NCI-H146 treated with DMSO at 0.1 percent for 48 hours (cell line): ENCODE measurements around the gene CHCHD3.

ENCODE experiments used
- DNase-seq: peaks from one replicate; lab custom pipeline; 2025; ENCODE audit not compliant: unreplicated experiment; lab: John Stamatoyannopoulos, UW

CHCHD3 gene

DNA sequence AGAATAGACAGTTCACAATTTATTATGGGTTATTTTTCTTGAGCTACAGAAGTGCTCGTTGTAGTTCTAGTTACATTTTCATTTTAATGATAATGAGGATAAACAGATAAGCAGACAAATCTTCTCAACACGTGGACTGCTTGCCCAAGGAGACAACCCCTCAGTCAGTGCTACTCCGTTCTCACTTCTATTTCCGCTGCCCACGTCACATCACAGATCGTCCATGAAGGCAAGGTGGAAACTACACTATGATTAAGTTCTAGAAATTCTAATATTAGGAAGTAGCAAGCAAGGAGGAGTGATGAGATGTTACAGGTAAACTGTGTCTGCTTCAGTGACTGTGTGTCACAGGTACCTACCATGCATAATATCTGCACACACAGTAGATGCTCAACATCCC is 210.5 kb downstream of the CHCHD3 start:
- no peak for DNase-seq

DNA sequence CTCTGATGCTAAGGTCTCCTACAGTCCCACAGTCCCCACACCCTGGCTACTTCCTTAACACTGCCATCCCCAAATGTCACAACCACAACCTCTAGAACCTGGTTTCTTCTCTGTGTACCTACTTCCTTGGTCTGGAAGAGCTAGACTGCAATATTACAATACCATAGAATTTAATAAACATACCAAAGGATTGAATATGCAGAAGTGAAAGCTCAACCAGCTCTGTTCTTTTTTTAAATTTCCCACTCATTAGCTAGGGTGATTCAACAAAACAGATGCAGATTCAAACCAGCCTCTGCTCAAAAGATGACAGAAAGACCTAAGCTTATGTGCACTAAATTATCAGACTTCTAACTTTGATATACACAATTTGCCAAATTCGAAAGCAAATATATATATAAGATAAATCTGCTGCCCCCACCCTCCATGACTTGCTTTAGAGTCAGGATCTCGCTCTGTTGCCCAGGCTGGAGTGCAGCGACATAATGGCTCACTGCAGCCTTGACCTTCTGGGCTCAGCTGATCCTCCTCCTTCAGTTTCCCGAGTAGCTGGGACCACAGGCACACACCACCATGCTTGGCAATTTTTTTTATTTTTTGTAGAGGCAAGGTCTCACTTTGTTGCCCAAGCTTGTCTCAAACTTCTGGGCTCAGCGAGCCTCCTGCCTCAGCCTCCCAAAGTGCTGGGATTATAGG is 212.6 kb downstream of the CHCHD3 start:
- DNase-seq: no peak

DNA sequence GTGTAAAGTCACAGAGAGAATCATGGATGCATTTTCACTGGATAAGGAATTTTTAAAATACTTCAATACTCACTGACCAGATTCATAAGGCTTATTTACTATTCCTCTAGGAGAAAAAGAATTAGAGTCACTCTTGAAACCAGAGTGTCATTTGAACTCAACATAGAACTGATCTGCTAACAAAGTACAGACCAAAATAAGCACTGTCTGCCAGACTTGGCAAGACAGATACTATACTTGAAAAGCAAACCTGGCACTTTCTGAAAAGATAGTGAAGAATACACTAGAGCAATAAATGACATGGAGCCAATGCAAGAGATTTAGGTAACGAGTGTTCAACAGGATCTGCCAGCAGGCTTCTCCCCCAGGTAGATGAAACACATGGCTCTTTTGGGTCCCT is 215.3 kb downstream of the CHCHD3 start:
- no peak for DNase-seq

DNA sequence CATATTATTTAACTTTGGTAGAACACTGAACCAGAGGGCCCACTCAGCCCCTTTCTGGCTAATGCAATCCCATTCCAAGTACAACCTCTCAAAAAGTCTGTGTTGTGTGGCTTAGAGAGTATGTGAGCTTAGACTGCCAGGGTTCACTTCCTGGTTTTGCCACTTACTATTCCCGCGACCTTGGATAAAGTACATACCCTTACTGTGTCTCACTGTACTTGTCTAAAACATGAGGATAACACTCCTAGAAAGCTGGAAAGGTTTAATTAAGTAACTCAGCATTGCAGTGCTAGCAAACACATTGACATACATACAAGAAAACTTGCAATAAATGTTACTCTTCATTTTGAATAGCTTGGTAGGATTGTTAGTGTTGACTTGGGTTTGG is 215.8 kb downstream of the CHCHD3 start:
- no peak for DNase-seq

DNA sequence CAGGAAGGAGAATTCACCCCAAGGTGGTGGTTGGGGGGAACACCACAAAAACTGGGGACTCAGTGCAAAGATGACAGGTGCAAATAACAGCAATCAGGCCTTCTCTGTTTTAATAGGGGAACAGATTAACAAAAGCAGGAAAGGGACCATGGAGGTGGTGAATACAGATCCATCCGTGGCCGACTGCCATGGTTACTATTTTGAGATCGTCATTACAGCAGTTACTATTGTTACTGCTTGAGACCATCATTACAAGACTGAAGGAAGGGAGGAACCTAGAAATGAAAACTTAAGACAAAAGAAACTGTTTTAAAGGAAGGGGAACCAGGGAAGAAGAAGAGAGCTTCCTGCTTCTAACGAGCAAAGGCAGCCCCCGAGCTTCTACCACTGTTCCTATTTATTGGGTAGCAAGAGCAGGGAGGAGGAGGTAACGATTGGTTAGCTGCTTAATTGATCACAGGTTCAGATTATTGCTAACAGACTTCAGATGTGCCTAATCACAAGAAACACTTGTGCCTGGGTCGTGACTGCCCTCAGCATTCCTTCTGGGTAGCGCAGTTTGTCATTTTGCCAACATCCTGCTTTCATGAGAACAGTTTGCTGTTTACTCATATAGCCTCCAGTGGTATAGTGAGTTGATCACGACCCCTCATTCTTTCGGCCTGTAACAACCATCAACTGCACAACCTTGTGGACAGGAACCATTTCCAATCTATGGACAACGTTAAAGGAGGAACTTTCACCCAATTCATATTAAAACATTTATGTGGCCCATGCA is 216.3 kb downstream of the CHCHD3 start:
- DNase-seq: no peak

DNA sequence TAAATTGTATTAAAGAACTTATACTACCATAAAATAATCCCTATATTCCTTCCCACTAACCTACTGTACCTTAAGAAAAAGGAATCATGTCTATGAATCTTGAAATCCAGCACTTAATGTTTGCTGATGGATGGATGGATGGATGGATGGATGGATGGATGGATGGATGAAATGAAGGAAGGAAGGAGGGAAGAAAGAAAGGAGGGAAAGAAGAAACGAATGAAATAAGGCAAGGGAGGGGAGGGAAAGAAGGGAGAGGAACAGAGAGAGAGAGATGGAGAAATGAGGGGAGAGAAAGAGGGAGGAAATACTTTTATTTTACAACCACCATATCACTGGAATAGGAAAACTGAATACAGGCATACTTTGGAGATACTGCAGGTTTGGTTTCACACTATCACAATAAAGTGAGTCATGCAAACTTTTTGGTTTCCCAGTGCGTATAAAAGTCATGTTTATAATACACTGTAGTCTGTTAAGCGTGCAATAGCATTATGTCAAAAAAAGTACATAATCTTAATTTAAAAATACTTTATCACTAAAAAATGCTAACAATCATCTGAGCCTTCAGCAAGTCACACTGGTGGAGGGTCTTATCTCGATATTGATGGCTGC is 219.8 kb downstream of the CHCHD3 start:
- DNase-seq: no peak

DNA sequence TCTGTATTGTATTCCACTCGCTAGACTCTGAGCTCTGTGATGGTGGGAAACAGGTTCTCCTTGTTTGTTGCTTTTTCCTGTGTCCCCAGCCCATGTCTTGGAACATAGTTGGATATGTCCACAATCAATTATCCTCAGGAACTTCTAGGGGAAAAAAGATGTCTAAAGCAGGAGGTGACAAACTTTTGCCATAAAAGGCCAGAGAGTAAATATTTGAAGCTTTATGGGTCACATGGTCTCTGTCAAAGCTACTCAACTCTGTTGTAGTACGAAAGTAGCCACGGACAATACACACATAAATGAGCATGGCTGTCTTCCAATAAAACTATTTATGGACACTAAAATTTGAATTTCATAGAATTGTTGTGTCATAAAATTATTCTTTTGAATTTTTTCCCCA is 220.5 kb downstream of the CHCHD3 start:
- no peak for DNase-seq

DNA sequence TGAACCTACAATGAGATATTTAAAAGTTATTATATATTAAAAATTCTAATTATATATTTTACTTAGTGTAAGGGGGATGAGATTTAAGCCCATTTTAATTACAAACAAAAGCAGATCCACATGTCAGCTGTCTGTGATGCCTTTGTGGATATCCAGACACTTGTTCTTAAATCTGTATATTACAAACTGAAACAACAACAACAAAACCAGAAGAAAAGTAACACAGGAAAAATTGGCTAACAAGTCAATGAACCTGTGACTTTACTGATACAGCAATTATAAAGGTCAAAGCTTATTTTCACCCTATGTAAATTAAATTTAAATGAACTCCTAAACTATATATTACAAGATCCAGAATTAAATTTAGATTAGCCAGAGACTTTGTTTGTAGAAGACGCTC is 222.7 kb downstream of the CHCHD3 start:
- no peak for DNase-seq

DNA sequence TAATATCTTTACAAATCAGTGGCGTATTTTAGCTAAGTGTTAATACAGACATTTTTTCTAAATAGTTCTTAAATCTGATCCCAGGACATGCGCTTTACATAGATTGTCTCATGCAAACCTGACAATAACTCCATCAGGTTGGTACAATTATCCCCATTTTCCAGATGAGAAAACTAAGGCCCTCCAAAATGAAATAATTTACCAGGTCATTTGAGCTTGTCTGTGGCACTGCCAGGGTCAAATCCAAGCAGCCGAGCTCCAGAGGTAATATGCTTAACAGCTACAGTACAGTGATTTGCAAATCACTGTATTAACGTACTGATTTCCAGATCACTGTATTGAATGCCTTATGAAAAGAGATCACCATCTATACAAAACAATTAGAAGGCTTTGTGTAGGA is 223.1 kb downstream of the CHCHD3 start:
- no peak for DNase-seq

DNA sequence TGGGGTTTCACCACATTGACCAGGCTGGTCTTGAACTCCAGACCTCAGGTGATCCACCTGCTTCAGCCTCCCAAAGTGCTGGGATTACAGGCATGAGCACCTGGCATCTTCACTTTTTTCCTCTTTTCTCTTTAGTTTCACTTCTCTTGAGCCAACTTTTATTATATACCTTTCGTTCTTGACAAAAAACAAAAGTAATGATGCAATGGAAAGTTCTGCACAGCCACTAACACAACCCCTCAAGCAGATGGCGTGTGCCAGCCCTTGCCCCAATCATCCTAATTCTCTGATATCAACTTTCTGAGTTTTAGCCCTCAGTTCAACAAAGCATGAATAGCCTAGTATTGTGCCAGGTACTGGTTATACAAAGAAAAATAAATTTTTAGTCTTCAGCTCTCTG is 223.6 kb downstream of the CHCHD3 start:
- no peak for DNase-seq

DNA sequence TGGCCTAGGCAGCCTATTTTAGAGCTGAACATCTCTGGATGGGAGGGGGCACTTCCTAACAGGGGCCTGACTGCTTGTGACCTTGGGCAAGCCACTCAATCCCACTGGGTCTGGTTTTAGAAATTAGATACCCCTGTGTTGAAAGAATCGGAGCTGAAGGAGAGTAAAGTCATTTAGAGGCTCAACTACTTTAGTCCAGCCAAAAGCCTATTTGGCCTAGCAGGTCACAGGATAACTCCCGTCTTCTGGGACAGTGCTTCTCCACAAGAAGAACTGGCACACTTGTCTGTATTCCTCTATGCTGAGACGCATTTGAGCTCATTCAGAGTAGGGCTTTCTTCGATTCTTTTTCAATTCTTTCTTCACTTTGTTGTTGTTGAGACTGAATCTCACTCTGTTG is 224.2 kb downstream of the CHCHD3 start:
- no peak for DNase-seq

DNA sequence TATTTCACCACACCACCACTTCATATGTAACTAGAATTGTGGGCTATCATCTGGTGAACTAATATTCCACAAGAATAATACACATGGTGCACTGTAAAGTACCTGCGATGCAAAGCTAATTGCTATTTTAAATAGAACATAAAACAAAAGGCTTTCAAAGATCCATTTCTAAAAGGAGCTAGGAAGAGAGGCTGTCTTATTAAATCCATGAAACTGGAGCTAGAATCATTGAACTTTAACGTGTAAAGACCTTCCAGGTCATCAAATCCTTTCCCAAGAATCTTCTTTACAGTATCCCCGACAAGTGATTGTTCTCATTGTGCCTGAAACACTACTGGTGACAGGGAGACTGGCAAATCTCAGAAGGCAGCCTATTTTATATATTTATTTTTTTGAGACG is 224.9 kb downstream of the CHCHD3 start:
- no peak for DNase-seq

DNA sequence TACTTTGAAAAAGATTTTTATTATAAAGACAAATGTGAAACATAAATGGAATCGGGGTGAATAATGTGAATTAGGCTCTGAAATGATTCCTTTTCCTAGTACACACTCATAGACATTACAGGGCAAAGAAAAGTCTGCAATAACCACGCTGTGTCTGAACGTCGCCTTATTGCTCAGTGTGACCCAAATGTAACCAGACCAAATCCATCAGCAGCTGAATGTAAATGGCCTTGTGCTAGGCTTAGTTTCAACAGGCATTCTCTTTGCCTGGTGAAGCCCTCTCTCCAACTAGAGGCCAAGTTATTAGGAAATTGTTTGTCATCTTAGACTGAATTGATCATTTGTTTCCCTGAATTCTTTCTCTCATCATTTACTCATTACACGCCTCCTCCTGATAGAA is 225.5 kb downstream of the CHCHD3 start:
- no peak for DNase-seq

DNA sequence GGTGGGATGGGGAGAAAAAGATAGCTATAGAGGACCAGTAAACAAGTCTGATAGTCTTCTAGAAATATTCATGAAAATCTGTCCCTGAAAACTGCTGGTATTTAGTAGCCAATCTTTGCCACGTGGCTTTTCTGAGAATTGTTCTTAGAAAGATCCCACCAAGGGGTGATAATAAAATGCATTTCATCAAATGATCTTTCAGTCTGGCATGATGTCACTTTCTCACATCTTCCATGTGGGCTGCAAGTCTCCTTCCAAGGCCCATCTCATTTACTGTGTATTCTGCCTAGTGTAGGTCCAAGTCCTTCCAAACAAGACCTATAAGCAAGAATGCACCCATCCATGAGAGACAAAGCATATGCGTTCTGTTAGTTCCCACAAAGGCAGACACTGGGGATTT is 226.0 kb downstream of the CHCHD3 start:
- DNase-seq: no peak

DNA sequence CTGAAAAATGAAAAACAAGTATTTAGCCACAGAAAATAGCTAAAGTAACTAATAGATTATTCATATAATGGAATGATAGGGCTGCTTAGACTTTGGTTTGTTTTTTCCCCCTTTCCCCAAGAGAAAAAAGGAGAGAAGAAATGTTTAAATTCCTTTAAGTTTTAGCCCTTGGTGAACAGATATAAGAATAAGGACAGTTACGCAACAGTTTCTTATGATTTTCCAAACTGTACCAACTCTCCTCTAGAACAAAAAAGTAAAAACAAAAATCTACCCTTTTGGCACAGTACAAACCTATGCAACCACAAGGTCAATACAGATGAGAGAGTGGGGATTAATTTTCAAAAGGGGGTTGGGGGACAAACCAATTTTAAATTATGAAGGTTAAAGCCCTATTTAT is 227.7 kb downstream of the CHCHD3 start:
- DNase-seq: no peak

DNA sequence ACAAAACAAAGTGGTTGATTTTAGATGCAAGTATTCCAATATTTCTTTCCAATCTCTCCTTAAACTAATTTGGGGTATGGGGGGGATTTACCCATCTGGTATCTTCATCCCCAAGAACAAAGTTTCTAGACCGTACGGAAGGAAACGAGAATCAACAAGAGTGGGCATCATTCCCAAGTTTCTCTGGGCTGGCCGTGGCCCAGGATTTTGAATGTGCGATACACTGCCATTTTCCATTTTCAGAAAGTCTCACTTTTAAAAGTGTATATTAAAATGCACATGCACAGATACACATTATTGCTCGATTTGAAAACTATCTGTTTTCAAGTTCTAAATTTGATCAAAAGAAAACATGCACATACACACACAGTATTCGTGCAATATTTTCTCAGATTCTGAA is 234.5 kb downstream of the CHCHD3 start:
- no peak for DNase-seq

DNA sequence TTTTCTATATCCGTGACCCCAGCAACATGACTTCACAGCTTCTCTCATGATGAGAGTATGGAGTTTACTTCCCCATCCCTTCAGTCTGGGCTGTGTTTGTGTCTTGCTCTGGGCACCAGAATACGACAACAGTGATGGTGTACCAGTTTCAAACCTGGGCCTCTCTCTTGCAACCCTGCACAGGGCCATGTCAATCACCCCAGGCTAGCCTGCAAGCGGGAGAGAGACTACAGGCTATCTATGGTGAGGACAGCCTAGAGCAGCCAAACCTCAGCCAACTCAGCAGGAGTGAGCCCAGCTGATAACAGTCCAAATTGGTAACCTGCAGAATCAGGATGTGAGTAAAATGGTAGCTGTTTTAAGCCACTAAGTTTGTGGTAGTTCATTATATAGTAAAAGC is 235.8 kb downstream of the CHCHD3 start:
- DNase-seq: no peak

DNA sequence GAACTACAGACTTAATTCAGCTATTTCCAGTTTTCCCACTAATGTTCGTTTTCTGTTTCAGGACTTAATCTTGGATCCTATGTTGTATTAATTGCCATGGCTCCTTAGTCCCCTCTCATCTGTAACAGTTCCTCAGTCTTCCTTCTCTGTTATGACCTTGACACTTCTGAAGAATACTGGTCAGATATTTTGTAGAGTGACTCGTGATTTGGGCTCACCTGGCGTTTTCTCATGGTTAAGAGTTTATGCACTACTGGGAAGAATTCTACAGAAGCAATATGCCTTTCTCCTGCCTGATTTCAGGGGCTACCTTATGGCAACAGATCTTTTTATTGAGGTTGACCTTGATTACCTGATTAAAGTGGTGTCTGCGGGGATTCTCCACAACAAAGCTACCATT is 239.4 kb downstream of the CHCHD3 start:
- DNase-seq: no peak

DNA sequence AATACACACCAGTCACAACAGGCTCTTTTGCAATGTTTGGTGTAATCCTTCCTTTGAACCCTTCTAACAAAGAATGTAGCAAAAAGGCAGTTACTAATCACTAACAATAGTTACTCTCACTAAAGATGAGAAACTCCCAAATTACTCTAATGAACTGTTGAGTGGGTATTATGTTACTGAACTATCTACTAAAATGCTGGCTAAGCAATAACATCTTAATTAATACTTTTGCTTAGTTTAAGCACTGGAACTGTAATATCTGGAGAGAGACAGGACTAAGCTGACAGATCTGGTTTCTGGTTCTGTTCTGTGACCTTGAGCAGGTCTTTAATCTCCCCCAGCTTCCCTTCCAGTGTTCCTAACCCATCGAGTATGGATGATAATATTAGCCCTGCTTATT is 241.7 kb downstream of the CHCHD3 start:
- no peak for DNase-seq

DNA sequence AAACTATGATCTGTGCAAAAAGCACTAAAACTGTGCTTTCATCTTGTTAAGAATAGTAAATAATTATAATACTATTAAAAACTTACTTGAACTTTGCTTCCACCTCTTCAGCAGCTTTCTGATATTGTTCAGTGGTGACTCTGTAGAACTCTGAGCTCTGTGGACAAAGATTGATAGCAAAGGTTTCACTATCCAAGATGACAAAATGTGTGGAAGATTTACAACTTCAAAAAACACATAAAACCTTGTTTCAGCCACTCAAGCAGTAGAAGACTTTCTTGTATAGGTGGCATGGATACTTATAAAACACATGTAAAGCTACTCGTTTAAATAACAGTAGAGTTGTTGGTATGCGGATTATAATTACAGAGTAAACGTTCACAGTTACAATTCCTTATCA is 243.6 kb downstream of the CHCHD3 start:
- no peak for DNase-seq

DNA sequence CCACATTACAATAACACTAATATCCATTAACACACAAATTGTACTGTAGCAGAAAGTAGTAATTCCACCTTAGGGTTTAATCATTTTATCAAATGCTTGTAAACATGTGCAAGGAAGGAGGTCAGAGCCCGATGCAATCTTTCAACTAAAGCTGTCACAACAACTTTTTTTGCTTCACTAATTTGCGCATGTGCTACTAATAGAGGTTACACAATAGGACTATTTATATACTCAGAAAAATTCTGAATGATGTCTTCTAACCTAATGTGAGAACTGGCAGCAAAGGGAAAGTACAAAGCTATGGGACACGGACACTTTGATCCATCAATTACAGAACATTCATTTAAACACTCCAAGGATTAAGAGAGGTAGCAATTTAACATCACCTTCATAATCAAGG is 244.4 kb downstream of the CHCHD3 start:
- no peak for DNase-seq

DNA sequence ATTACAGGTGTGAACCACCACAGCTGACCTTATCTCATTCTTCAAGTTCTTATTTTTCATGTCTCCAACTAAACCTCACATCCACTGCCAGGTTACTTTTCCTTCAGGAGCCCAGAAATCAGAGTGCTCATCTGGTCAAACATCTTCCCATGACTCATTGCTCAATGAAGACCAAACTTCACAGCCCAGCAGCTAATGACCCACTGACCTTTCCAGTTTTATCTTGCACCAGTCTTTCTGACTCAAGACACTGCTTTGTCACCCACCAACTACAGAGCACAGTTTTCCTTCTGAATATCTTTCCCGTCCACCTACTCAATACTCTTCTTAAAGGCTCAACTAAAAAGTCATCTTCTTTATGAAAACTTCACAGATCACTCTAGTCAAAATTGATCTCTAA is 245.1 kb downstream of the CHCHD3 start:
- no peak for DNase-seq
